CD14-positive monocyte (primary cell): Measurements from ENCODE around the gene SLC25A40. TPM values are rescaled to one million over a fixed set of nuclear protein-coding genes. Genes with fewer than 3 reads are reported as not detected.

ENCODE experiments used
- DNase-seq, 3 donors: peaks; one replicate each; pipeline ENCODE4 v3.0.0-alpha.2; 2011 to 2022
- H2AFZ ChIP-seq: 2 replicates; pipeline ENCODE4 v1.6.0; 2012; ENCODE audit warnings: mild to moderate bottlenecking, low read depth, low read length, inconsistent platforms; ENCODE audit not compliant: insufficient read depth, poor library complexity, severe bottlenecking
- H3K27ac ChIP-seq, 2 donors: 1 replicate in 1 of 2; 2 replicates in 1 of 2; pipeline ENCODE4 v1.5.1; 2012 to 2013; ENCODE audit warnings: low read length in 2 of 2, control low read depth in 1 of 2, inconsistent platforms in 1 of 2, low read depth in 1 of 2, mild to moderate bottlenecking in 1 of 2
- H3K27me3 ChIP-seq, 2 donors: one replicate each; pipeline versions ENCODE4 v1.6.0 to v1.6.1; 2011 to 2013; ENCODE audit warnings: low read length in 2 of 2; ENCODE audit not compliant: control insufficient read depth in 2 of 2, insufficient read depth in 2 of 2
- H3K36me3 ChIP-seq, 2 donors: replicated peaks in 1 of 2; 1 replicate in 1 of 2; 2 replicates in 1 of 2; pipeline versions ENCODE4 v1.5.1 to v1.6.1; 2012 to 2013; ENCODE audit warnings: low read length in 2 of 2, control low read depth in 1 of 2, inconsistent platforms in 1 of 2, mild to moderate bottlenecking in 1 of 2; ENCODE audit not compliant: insufficient read depth in 2 of 2, control insufficient read depth in 1 of 2
- H3K4me1 ChIP-seq, 2 donors: 1 replicate in 1 of 2; 2 replicates in 1 of 2; pipeline versions ENCODE4 v1.5.1 to v1.6.1; 2012 to 2013; ENCODE audit warnings: low read length in 2 of 2, control low read depth in 1 of 2, inconsistent platforms in 1 of 2, mild to moderate bottlenecking in 1 of 2, moderate library complexity in 1 of 2; ENCODE audit not compliant: insufficient read depth in 2 of 2, control insufficient read depth in 1 of 2
- H3K4me2 ChIP-seq: replicated peaks from 2 replicates; pipeline ENCODE3; 2012; ENCODE audit warnings: low read length, moderate library complexity, mild to moderate bottlenecking; ENCODE audit not compliant: poor library complexity, severe bottlenecking; ENCODE audit errors: extremely low read depth
- H3K4me3 ChIP-seq, 3 experiments: fragments of 200-600 bp in 1 of 3; sonication (generic) in 1 of 3; replicated peaks in 1 of 3; 1 replicate in 2 of 3; 2 replicates in 1 of 3; pipeline ENCODE4 v1.5.1; 2011 to 2013; ENCODE audit warnings: low read length in 3 of 3, mild to moderate bottlenecking in 3 of 3, control low read depth in 2 of 3, low read depth in 2 of 3, inconsistent platforms in 1 of 3, moderate library complexity in 1 of 3
- H3K79me2 ChIP-seq: 2 replicates; pipeline ENCODE4 v1.6.0; 2012; ENCODE audit warnings: mild to moderate bottlenecking, control low read depth, inconsistent platforms, low read length, moderate library complexity; ENCODE audit not compliant: insufficient read depth
- H3K9ac ChIP-seq: 2 replicates; pipeline ENCODE4 v1.6.0; 2017; ENCODE audit warnings: low read length, mild to moderate bottlenecking; ENCODE audit not compliant: insufficient read depth, poor library complexity, severe bottlenecking
- H3K9me3 ChIP-seq, 2 donors: replicated peaks in 1 of 2; 1 replicate in 1 of 2; 2 replicates in 1 of 2; pipeline versions ENCODE4 v1.5.1 to v1.6.1; 2012 to 2013; ENCODE audit warnings: low read length in 2 of 2, control low read depth in 1 of 2; ENCODE audit not compliant: control insufficient read depth in 1 of 2, insufficient read depth in 1 of 2
- H4K20me1 ChIP-seq: 2 replicates; pipeline ENCODE4 v1.6.0; 2012; ENCODE audit warnings: mild to moderate bottlenecking, low read length, control low read depth, moderate library complexity; ENCODE audit not compliant: insufficient read depth
- H3K27ac Mint-ChIP-seq, 7 donors: one replicate each; pipeline ENCODE4 v1.8.0; 2020; ENCODE audit warnings: mild to moderate bottlenecking in 7 of 7, mixed read lengths in 7 of 7, moderate library complexity in 6 of 7, inconsistent platforms in 2 of 7
- H3K27me3 Mint-ChIP-seq, 3 donors: one replicate each; pipeline ENCODE4 v1.8.0; 2021 to 2022; ENCODE audit warnings: low read depth in 3 of 3, mild to moderate bottlenecking in 3 of 3, mixed read lengths in 3 of 3, moderate library complexity in 3 of 3, inconsistent platforms in 1 of 3
- H3K36me3 Mint-ChIP-seq, 2 donors: one replicate each; pipeline ENCODE4 v1.8.0; 2020; ENCODE audit warnings: mixed read lengths in 2 of 2, inconsistent platforms in 1 of 2, mild to moderate bottlenecking in 1 of 2
- H3K4me1 Mint-ChIP-seq: one replicate; pipeline ENCODE4 v1.8.0; 2020; ENCODE audit warnings: mild to moderate bottlenecking, mixed read lengths
- H3K4me3 Mint-ChIP-seq, 2 donors: one replicate each; pipeline ENCODE4 v1.8.0; 2020; ENCODE audit warnings: mild to moderate bottlenecking in 2 of 2, mixed read lengths in 2 of 2, moderate library complexity in 1 of 2
- H3K9me3 Mint-ChIP-seq, 7 donors: one replicate each; pipeline ENCODE4 v1.8.0; 2020 to 2022; ENCODE audit warnings: mixed read lengths in 7 of 7, mild to moderate bottlenecking in 6 of 7, moderate library complexity in 6 of 7, inconsistent platforms in 2 of 7
- WGBS: methylation state at CpG from one replicate; pipeline ENCODE4 v1.1.5; 2013; ENCODE audit warnings: missing lambda C conversion rate; ENCODE audit not compliant: insufficient coverage; 5-methylcytosine and 5-hydroxymethylcytosine counted together
- intact Hi-C, 2 donors: fragments of 100-400 bp; cut with micrococcal nuclease; formaldehyde crosslinking; loops; one replicate each; pipeline versions ENCODE4 v1.15.0 to v1.15.1; 2023
- polyA plus RNA-seq, 3 donors: library from polyadenylated mRNA; depleted of rRNA in 1 of 3; unstranded in 2 of 3; stranded (reverse) in 1 of 3; fragments of 300-500 nt in 2 of 3; fragments of >200 nt in 1 of 3; fragmentation: Illumina TruSeq in 2 of 3; gene quantifications; 1 replicate in 2 of 3; 2 replicates in 1 of 3; pipeline ENCODE4 v1.2.3, GENCODE V29; 2012 to 2021
- TF ChIP-seq, protein P1 (sequence below): fragments of 200-600 bp; IDR thresholded peaks from one replicate; pipeline ENCODE4 v1.8.0; 2022; ENCODE audit warnings: antibody characterized with exemption, mild to moderate bottlenecking

SLC25A40 gene
- polyA plus RNA-seq, 3 donors: 23.5 to 36.3 (median 26.2) TPM

DNA sequence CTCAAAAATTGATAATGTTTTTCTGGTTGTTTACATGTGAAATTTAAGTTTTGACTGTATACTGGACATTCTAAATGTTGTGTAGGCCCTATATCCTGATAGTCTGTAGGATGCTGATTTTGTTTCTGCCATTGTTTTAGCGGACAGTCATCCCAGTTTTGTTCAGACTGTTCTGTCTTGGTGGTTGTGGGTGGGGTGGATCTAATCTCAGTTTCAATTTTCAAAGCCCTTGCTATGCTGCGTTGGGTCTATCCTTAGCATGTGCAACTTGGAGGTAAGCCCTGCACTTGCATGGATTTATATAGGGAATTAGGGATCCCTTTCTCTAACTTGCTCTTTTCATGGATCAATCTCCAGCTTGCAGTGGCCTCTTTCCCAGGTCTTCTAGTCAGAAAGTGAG lies 19.2 kb upstream of the SLC25A40 start:
- H3K4me1 ChIP-seq: no peaks in the 10 kb centered on the region
- no peaks in the 10 kb centered on the region for H3K9me3 Mint-ChIP-seq
- H3K9me3 ChIP-seq: no peaks in the 10 kb centered on the region
- TF ChIP-seq, protein P1, sequence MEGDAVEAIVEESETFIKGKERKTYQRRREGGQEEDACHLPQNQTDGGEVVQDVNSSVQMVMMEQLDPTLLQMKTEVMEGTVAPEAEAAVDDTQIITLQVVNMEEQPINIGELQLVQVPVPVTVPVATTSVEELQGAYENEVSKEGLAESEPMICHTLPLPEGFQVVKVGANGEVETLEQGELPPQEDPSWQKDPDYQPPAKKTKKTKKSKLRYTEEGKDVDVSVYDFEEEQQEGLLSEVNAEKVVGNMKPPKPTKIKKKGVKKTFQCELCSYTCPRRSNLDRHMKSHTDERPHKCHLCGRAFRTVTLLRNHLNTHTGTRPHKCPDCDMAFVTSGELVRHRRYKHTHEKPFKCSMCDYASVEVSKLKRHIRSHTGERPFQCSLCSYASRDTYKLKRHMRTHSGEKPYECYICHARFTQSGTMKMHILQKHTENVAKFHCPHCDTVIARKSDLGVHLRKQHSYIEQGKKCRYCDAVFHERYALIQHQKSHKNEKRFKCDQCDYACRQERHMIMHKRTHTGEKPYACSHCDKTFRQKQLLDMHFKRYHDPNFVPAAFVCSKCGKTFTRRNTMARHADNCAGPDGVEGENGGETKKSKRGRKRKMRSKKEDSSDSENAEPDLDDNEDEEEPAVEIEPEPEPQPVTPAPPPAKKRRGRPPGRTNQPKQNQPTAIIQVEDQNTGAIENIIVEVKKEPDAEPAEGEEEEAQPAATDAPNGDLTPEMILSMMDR: no peak
- no peak overlapping the region for H2AFZ ChIP-seq
- H3K4me1 Mint-ChIP-seq: no peaks in the 10 kb centered on the region
- no peak for DNase-seq
- H3K27ac Mint-ChIP-seq: peak overlapping the region in 3 of 7 donors; percentile 0 to 53 (median 14)
- peaks cover 64 to 71% of the 10 kb centered on the region in 2 donors for H3K36me3 Mint-ChIP-seq
- H4K20me1 ChIP-seq: no peaks in the 10 kb centered on the region
- H3K27me3 ChIP-seq: no peaks in the 10 kb centered on the region
- peak overlapping the region in 1 of 2 donors; percentile 27 for H3K27ac ChIP-seq
- no peaks in the 10 kb centered on the region for H3K27me3 Mint-ChIP-seq
- intact Hi-C loops: no loop called here
- WGBS: 100% methylated on average over 2 of the region's 2 CpGs
- H3K36me3 ChIP-seq: peaks cover 38 to 84% of the 10 kb centered on the region in 2 donors
- H3K4me3 ChIP-seq: no peak overlapping the region
- H3K9ac ChIP-seq: no peak overlapping the region
- H3K4me3 Mint-ChIP-seq: no peak overlapping the region
- peaks cover 27% of the 10 kb centered on the region for H3K79me2 ChIP-seq
- H3K4me2 ChIP-seq: no peak overlapping the region

DNA sequence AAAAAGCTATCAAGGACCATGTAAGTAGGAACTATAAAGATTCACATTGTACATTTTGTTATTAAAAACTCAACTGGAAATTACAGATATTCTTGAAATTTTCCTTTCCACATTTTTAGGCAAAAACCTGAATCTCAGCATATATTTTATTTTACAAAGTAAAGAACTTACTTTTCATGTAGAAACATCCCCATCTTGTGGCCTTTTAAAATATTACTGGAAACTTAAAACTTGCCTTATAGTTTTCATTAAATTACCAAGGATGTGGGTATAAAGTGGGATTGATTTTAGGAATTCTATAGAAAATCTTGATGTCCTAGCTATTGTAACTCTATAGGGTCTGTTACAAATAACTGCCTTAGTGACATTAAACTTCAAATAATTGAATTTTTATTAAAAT lies 10.7 kb upstream of the SLC25A40 start:
- Mint-ChIP-seq H3K36me3 (peaks cover 40 to 56% of the 10 kb centered on the region in 2 donors), H3K4me3 (no peak overlapping the region), H3K4me1 (no peaks in the 10 kb centered on the region), H3K27ac (no peak overlapping the region), H3K9me3 (no peaks in the 10 kb centered on the region), H3K27me3 (no peaks in the 10 kb centered on the region)
- Histone ChIP-seq H3K27ac (no peak overlapping the region), H3K9ac (no peak overlapping the region), H3K79me2 (peaks cover 51% of the 10 kb centered on the region), H2AFZ (no peak overlapping the region), H3K4me3 (no peak overlapping the region), H3K9me3 (no peaks in the 10 kb centered on the region), H3K36me3 (peaks cover 23 to 63% of the 10 kb centered on the region in 2 donors), H3K27me3 (no peaks in the 10 kb centered on the region), H3K4me1 (no peaks in the 10 kb centered on the region), H3K4me2 (no peak overlapping the region), H4K20me1 (no peaks in the 10 kb centered on the region)
- intact Hi-C loops: loop anchor here (5.0 to 10.0 kb wide), 3 partner anchors 85 to 572 kb away; no protein-coding TSS in a partner anchor
- TF ChIP-seq, protein P1: peak; percentile 73
- peak in 2 of 3 donors; percentile 32 to 59 for DNase-seq
